Upper lobe of left lung (tissue), 4 donors: ENCODE measurements around the gene NHERF2.

Experiments
- POLR2A ChIP-seq, 4 donors: fragments of 450-650 bp; IDR thresholded peaks; one replicate each; pipeline ENCODE4 v1.5.1; 2016 to 2017; ENCODE audit warnings: antibody characterized with exemption in 4 of 4, mild to moderate bottlenecking in 2 of 4
- POLR2AphosphoS5 ChIP-seq, 2 donors: sonication (generic); formaldehyde crosslinking; IDR thresholded peaks; one replicate each; pipeline ENCODE4 v1.5.1; 2017; ENCODE audit warnings: antibody characterized with exemption in 2 of 2
- TF ChIP-seq, protein P1 (sequence below), 6 experiments: fragments of 450-650 bp in 4 of 6; fragments of 200-600 bp in 2 of 6; sonication (generic) in 2 of 6; IDR thresholded peaks; one replicate each; pipeline ENCODE4 v1.5.1; 2016 to 2019; ENCODE audit warnings: antibody characterized with exemption in 6 of 6

DNA sequence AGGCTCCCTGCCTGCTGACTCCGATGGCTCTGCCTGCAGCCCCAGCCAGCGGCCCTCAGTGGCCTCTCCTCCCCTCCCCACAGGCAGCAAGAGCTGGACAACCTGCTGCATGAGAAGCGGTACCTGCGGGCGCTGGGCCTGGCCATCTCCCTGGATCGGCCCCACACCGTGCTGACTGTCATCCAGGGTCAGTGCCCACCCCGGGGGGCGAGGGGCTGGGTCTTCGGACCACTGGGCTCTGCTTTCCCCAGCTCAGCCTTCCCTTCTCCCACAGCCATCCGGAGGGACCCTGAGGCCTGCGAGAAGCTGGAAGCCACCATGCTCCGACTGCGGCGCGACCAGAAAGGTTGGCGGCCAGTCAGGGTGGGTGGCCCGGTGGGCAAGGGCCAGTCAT is 48.8 kb upstream of the NHERF2 start:
- TF ChIP-seq, protein P1, sequence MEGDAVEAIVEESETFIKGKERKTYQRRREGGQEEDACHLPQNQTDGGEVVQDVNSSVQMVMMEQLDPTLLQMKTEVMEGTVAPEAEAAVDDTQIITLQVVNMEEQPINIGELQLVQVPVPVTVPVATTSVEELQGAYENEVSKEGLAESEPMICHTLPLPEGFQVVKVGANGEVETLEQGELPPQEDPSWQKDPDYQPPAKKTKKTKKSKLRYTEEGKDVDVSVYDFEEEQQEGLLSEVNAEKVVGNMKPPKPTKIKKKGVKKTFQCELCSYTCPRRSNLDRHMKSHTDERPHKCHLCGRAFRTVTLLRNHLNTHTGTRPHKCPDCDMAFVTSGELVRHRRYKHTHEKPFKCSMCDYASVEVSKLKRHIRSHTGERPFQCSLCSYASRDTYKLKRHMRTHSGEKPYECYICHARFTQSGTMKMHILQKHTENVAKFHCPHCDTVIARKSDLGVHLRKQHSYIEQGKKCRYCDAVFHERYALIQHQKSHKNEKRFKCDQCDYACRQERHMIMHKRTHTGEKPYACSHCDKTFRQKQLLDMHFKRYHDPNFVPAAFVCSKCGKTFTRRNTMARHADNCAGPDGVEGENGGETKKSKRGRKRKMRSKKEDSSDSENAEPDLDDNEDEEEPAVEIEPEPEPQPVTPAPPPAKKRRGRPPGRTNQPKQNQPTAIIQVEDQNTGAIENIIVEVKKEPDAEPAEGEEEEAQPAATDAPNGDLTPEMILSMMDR (IDR thresholded peaks at IDR 0.05): no peak
- TF ChIP-seq POLR2A (IDR thresholded peaks at IDR 0.05): no peak
- TF ChIP-seq POLR2AphosphoS5 (IDR thresholded peaks at IDR 0.05): no peak
